Hepatic stellate cell (primary cell): ENCODE results near the gene PIK3R5.
"Not testable (repeated sequence)": the region's sequence is repeated elsewhere in the genome, so short reads cannot be mapped to it uniquely, and the experiment has no call there.

Experiments
- DNase-seq: peaks from one replicate; pipeline ENCODE4 v3.0.0; 2011; ENCODE audit warnings: low spot score

PIK3R5 gene

DNA sequence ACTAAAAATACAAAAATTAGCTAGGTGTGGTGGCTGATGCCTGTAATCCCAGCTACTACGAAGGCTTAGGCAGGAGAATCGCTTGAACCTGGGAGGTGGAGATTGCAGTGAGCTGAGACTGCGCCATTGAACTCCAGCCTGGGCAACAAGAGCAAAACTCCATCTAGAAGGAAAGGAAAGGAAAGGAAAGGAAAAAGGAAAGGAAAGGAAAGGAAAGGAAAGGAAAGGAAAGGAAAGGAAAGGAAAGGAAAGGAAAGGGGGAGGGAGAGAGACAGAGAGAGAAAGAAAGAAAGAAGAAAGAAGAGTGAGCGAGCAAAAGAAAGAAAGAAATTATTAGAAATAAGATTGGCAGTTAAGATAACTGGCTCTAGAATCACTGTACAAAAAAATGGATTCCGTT lies 18.7 kb upstream of the PIK3R5 start:
- not testable (repeated sequence) for DNase-seq

DNA sequence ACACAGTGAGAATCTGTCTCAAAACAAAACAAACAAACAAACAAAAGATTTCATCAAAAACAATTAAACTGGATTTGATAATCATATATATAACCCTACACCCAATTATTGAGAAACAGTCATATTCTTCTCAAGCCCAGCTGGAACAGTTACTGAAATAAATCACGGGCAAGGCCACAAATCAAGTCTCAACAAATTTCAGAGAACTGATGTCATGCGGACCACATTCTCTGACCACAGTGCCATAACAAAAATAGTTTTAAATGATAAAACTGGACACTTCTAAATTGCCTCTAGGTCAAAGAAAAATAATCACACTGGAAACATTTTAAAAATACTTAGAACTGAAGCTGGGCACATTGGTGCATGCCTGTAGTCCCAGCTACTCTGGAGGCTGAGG lies 15.9 kb upstream of the PIK3R5 start:
- DNase-seq = no peak

DNA sequence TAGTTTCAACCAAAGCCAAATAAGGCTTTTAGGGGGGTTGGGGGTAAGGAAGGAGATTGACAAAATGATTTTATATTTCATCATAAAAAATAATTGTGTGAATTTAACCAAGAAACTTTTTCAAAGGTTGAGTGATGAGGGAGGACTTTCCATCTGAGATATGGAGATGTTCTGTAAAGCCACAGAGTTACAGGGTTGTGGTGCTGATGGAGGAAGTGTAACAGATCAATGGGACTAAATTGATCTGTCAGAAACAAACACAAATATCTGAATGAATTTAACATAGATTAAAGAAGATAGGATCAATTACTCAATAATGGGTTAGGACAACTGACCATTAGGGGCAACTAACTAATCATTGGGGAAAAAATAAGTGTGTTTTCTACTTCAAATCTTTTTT lies 14.2 kb upstream of the PIK3R5 start:
- no peak for DNase-seq

DNA sequence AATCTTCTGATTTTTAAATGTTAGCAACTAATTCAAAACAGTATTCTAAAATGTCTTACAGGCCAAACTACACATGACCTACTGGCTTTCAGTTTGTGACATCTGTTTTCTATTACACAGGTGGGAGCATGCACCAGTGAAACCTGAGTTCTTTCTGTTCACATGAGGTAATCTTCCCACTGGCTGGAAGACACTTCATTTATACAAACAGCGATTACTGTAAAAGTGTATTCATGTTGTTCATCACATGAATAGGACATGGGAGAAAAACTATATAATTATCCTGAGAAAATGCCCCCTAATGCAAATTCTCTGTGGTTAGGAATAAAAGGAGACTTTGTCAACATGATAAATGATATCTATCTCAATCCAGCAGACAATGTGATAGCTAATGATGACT lies 11.1 kb upstream of the PIK3R5 start:
- no peak for DNase-seq

DNA sequence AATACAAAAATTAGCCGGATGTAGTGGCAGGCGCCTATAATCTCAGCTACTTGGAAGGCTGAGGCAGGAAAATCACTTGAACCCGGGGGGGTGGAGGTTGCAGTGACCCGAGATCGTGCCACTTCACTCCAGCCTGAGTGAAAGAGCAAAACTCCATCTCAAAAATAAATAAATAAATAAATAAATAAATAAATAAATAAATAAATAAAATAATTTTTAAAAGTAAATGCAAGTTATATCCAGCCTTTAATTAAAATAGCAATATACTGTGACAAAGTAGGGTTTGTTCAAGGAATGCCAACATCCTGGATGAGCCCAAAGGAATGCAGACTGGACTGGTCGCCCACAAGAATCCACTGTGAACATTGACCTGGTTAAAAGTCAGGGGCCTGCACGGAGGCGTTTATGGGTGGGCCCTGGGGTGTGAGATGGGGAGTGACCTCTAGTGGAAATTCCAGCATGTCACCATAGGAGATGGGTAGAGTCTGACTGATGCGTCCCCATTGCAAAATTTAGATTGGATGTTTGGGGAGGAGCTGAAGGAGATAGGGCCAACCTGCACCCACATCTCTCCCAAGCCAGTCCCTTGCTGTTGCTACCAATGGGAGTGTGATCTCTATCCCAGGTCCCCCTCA lies 9.7 kb upstream of the PIK3R5 start:
- DNase-seq = no peak

DNA sequence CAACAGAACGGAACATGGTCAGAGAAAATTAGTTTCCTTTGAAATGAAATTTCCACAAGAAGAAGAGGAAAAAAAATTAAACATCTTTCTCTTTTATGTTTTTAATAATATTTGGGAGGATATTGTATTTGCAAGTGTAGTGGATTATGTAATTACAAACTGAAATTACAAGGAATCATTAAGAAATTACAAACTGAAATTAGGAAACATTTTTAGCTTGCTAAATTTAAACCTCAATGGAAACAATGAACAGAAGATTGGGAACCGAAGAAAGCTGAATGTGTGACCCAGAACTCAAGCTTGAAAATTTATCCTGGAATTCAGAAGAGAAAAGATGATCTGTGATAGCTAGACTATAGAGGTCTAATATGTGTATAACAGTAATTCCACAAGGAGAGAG lies 4.4 kb upstream of the PIK3R5 start:
- no peak for DNase-seq

DNA sequence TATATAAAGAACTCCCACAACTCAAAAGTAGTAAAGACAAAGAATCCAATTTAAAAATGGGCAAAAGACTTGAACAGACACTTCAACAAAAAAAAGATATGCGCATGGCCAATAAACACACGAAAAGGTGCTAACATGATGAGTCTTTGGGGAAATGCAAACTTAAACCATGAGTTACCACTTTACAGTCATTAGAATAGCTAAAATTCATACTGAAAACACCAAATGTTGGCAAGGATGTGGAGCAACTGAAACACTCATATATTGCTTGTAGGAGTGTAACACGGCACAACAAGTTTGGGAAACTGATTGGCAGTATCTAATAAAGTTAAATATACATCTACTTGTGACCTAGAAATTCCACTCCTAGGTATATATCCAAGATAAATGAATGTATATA lies 3.0 kb upstream of the PIK3R5 start:
- no peak for DNase-seq

DNA sequence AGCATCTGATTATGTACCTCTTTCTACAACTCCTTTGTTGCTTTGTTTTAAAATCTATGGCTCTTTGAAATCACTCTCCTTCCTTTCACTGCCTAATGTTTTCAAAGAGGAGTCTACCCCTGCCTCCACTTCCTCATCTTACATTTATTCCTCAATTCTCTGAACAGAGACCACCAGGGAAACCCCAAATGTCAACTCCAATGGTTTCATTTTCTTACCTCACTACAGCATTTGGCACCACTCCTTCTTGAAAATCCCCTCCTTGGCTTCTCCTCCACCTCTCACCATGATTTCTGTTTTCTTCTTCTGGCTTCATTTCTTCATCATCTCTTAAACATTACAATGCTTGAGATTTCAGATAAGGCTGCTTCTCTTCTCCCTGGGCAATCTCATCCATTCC lies 2.4 kb upstream of the PIK3R5 start:
- no peak for DNase-seq

DNA sequence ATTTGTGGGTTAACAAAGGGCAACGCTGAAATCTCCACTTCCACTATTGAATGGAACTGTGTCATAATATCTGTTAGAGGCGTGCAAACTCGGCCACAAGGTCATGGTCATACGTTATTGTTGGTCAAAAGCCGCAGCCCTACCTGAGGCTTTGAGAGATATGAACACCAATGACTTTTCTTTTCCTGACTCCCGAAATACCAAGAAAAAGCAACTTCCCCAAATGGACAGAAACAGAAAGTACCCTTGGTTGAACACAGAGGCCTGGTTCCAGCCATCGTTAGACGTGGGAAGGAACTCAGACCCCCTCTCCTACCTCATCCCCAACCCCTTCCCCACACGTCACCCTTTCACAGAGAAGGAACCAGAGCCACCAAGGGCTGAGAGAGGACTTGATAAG lies 1.4 kb upstream of the PIK3R5 start:
- DNase-seq = no peak

DNA sequence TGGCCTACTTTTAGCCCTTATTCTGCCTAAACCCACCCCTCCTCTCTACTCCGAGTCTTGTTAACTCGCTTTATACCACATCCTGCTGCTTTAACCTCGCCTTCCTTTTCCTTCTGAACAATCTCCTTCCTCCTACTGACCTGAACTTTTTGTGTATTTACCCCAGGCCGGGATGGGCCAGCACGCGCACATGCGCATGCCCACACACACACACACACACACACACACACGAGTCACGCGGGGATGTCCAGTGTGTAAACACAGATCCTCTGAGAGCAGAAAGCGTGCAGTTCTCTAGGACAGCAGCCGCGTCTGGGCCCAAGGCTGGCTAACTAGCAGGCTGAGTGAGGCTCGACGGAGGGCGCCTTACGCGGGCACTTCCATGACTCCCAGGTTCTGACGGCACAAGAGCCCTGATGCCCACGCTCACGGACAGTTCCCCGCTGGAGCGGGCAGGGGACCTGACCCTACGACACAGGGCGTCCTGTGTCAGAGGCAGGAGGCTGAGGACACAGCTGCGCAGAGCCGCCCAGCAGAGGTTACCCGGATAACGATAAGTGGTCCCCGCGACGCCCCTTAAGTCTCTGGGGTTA lies 610 bp downstream of the PIK3R5 start:
- DNase-seq = no peak

DNA sequence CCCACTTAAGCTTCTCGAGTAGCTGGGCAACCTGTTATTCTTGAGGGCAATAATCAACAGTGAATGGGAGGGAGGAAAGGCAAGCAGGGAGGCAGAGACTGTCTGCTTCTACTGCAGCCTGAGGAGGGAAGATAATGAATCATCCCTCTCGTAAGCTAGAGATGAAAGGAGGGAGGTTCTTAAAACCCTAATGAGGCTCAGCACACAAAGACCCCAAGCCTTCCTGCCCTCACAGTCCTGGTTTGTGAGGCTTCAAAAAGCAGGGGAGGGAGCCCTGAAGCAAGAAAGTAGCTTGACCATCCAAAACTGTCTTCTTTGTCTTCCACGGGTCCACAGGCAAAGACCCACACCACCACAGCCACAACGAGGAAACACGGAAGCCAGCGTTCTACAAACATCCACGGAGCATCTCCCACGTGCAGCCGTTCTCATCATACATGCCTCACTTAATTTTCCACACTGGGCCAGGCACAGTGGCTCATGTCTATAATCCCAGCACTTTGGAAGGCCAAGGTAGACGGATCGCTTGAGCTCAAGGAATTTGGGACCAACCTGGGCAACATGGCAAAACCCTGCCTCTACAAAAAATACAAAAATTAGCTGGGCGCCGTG lies 1.8 kb downstream of the PIK3R5 start:
- DNase-seq = no peak

DNA sequence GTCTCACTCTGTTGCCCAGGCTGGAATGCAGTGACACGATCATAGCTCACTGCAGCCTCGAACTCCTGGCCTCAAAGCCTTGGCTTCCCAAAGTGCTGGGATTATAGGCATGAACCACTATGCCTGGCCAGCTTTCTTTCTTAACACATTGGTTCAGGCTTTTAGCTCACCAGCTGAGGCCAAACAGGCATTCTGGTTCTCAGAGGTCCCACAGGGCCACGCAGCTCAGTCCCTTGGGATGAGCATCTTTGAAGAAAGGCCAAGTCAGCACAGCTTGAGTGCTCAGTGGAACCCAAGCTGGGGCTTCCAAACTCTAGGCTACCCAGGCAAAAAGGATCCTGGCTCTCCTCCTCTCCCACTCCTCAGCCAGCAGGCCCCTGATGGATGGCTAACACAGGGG lies 2.5 kb downstream of the PIK3R5 start:
- no peak for DNase-seq

DNA sequence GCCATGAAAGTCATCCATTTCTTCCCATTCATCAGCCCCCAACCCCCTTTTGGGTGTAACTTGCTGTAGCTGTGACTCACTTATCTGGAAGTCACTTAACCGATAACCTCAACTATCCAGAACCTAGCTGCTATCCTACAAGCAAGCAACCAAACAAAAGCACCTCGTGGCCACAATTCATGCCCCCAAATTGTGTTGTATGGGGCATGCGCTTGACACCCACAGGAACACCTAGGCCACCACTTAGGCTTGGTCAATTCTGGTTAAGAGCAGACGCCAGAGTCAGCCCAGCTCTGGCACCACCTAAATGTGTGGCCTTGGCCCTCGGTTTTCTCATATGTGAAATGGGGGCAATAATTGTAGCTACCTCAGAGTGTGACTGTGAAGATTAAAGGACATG lies 3.7 kb downstream of the PIK3R5 start:
- DNase-seq = no peak

DNA sequence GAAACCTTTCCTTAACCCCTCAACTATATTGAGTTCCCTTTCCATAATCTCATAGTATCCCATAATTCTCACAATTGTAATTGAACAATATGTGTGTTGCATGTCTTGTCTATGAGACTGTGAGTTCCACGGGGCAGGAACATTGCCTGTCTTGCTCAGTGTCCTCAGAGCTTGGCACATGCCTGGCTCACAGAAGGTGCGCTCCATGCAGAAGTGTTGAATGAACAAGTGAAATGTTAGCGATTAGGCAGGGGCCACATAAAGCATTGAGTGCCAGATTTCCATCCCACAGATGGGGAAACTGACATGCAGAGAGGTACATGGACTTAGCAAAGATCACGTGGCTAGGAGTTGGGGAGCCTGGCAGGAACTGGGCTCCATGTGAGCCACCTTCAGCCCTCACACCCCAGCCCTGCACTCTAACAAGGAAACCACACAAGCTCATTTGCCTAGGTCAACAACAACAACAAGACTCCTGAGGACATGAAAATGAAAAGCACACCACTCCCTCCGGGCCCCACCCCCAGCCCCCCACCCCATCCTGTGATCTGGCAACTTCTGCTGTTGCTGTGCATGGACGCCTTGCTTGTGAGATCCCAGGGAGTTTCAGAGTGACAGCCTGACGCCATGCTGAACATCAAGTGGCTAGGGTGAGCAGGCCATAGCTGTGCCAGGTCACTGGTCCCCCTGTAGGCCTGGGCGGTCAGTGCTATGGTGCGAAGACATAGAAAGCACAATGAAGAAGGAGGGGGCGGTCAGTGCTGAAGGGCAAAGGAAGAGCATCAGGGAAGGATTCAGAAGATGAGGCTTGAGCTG lies 5.0 kb downstream of the PIK3R5 start:
- no peak for DNase-seq

DNA sequence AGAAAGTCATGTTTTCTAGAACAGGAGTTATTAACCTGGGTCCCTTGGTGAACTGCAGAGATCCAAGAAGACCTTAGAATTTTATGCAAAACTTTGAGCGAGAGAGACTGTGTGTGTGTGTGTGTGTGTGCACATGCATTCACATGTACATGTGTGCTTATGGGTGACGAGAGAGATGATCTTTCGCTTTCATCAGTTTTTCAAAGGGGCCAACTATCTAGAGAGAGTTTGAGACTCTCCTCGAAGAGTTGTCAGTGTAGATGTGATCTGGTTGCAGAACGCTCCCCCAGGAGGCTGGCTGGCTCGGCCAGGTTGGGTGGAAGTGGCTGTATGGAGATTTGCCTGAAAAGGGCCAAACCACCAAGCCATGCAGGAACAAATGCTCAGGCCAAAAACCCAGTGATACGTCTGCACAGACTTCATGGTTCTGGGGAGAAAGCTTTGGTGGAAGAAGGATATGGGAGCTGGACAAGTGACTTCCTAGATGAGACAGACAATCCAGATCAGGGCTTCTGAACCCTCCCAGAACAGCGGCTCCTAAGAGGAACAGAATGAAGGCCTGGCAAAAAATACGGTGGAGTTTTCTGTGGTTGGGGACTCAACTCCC lies 6.1 kb downstream of the PIK3R5 start:
- DNase-seq = no peak

DNA sequence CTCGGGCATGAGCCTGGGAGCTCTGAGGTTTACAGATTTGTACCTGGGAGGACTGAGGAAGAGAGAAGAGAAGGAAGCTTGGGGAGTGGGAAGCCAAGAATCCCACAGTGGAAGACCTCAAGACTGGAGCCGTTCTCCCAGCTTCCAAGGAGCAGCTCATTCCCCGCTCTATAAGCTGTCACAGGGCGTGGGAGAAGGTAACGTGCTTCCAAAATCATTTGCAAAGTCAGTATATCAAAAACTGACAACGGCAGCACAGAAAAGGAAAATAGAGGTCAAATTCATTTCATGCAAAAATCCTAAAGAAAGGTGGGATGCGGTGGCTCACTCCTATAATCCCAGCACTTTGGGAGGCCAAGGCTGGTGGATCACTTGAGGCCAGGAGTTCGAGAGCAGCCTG lies 7.8 kb downstream of the PIK3R5 start:
- no peak for DNase-seq

DNA sequence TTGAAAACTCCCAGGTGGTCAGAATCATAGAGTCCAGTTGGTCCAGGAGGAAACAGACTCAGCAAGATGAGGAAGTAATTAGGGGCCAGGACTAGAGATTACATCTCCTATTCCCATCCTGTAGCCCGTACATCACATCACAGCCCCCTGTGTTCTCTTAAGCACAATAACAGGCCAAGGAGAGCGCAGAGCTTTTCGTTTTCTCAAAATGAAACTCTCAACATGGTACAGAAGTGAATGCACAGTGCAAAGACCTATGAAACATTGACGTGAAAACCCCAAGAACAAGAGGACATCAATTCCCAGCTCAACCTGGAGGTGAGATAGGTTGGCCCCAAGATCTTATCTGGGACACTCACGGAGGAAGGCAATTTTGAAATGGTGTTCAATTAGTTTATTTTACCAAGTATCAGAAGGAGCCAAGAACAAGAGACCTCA lies 9.0 kb downstream of the PIK3R5 start:
- DNase-seq = no peak

DNA sequence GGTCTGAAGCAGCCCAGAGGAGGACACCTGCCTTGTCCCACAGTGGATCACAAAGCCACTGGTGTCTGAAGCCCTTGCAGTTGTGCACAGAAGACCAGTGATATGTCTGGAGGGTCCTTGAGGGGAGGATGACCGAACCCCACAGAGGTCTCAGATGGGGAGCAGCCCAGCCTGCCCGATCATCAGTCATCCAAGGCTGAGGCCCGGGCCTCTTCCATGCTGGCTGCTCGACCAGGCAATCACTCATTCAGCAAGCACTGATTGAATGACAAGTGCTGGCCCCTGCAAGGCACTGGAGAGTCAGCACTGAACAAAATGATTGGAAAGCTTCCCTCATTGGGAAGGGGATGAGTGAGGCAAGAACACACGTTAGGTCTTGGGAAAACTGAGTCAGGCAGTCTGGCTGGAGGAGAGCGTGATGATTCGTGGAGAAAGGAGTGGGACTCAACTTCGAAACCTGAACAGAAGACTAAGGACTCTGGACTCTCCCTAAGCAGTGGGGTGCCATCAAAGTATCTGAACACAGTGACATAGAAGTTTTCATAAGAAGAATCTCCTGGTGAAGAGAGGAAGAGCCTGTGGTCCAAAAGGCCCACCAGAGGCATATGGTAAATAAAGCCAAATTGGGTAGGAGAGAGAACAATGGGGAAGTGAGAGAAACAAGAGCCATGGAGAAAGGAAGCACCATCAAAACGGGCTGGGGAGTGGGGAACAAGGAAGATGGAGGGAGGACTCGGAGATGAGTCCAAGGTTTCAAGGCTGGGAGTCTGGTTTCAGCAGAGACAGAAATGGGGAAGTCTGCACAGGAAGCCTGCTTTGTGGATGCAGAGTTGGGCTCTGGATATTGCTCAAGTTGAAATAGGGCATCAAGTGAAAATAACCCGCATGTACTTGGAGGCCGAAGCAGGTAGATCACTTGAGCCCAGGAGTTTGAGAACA lies 10.2 kb downstream of the PIK3R5 start:
- no peak for DNase-seq

DNA sequence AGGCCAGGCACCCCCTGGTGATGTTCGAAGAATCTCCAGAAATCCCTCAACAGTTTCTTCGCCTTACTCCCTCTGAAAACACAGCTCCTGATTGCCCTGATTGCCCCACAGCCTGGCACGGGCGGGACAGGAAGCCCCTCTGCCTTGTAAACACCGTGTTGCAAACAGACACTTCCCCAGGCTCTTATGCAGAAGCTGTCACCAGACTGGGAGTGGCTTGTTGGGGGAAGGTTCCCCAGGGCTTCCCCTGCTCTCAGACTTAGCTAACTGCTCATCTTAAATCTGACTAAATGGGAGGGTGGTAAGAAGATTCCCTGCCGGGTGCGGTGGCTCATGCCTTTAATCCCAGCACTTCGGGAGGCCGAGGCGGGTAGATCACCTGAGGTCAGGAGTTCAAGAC lies 11.2 kb downstream of the PIK3R5 start:
- DNase-seq = no peak

DNA sequence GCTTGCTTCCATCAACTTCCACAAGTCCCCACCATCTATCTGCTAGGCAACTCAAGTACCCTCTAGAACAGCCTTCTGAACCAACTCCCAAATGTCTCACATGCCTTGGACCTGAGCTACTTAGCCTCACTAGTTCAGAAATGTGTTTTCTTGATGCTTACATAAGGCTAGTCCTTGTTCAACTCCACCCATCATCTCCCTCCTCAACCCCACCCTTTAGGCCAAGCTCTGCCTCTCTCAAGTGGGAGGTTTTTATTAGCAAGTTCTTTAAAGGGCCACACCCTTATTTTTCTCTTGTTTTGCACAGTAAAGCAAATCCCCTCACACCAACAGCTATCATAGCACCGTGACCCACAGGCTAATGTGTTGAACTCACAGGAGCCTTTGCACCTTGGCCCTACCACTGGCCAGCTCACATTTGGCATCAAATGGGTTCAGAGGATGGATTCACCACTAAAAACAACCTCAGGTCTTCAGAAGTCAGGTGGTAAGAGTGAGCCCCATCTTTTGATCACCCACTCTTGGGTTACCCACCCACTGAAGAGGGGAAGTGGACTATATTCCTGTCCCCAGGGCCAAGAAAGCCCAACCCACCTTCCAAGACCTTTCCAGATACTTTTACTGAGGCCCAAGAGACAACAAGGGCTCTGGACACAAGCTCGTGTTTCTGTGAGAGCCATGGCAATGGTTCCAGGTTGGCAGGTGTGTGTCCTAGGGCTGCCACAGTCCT lies 12.2 kb downstream of the PIK3R5 start:
- no peak for DNase-seq

DNA sequence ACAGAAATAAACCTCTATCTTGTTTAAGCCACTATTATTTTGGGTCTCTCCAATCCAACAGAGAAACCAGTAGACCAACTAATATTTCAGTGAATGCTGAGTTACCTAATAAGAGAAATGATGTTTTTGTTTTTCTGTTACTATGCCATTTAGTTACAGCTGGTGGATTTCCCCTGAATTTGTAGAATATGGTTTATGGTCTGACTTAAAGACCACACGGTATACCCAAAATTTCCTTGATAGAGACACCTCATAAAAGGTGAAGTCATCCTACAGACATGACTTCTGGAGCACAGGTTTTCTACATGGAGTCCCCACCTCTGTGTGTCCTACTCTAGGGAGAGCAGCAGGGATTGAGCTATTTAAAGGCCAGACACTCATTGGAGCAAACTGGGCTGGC lies 13.3 kb downstream of the PIK3R5 start:
- DNase-seq = no peak
